Putamen (tissue), 1 donor: ENCODE measurements around the gene KBTBD8.

Experiments
- DNase-seq: peaks from one replicate; pipeline ENCODE4 v3.0.0-alpha.2; 2016; ENCODE audit warnings: low spot score

The KBTBD8 gene

GRCh38 chr3:66997560-66998112, 471 bp upstream of the KBTBD8 start:
- no peak for DNase-seq

- DNase-seq: no peak
Measured at GRCh38 chr3:66998904-66999235, 763 bp downstream of the KBTBD8 start.

- no peak for DNase-seq
Measured at GRCh38 chr3:67000009-67000408, 1.9 kb downstream of the KBTBD8 start.

GRCh38 chr3:67001086-67001861, 3.2 kb downstream of the KBTBD8 start:
- DNase-seq: peak; percentile 40

- DNase-seq: no peak
Measured at GRCh38 chr3:67005974-67006373, 7.9 kb downstream of the KBTBD8 start.

GRCh38 chr3:67006460-67006859, 8.4 kb downstream of the KBTBD8 start:
- no peak for DNase-seq

GRCh38 chr3:67008388-67008787, 10.3 kb downstream of the KBTBD8 start:
- no peak for DNase-seq

- DNase-seq: no peak
Measured at GRCh38 chr3:67009716-67010115, 11.6 kb downstream of the KBTBD8 start.

GRCh38 chr3:67011414-67012131, 13.5 kb downstream of the KBTBD8 start:
- DNase-seq: no peak

GRCh38 chr3:67012564-67012963, 14.5 kb downstream of the KBTBD8 start:
- no peak for DNase-seq

GRCh38 chr3:67015702-67016484, 17.8 kb downstream of the KBTBD8 start:
- DNase-seq: no peak

GRCh38 chr3:67016522-67017080, 18.5 kb downstream of the KBTBD8 start:
- DNase-seq: no peak

- DNase-seq: no peak
Measured at GRCh38 chr3:67017211-67017610, 19.1 kb downstream of the KBTBD8 start.

- DNase-seq: no peak
Measured at GRCh38 chr3:67018105-67018788, 20.1 kb downstream of the KBTBD8 start.

- no peak for DNase-seq
Measured at GRCh38 chr3:67018789-67019526, 20.9 kb downstream of the KBTBD8 start.

GRCh38 chr3:67028001-67028784, 30.1 kb downstream of the KBTBD8 start:
- DNase-seq: no peak

- no peak for DNase-seq
Measured at GRCh38 chr3:67030785-67031740, 33.0 kb downstream of the KBTBD8 start.

GRCh38 chr3:67031986-67032385, 33.9 kb downstream of the KBTBD8 start:
- no peak for DNase-seq

GRCh38 chr3:67033079-67033478, 35.0 kb downstream of the KBTBD8 start:
- no peak for DNase-seq
